Left hindlimb (tissue), 1 donor: ENCODE measurements around the gene ZNF792.
"Not testable (repeated sequence)": the region's sequence is repeated elsewhere in the genome, so short reads cannot be mapped to it uniquely, and the experiment has no call there.

ENCODE experiments used
- DNase-seq: peaks from one replicate; pipeline ENCODE4 v3.0.0-alpha.2; 2018

The ZNF792 gene

DNA sequence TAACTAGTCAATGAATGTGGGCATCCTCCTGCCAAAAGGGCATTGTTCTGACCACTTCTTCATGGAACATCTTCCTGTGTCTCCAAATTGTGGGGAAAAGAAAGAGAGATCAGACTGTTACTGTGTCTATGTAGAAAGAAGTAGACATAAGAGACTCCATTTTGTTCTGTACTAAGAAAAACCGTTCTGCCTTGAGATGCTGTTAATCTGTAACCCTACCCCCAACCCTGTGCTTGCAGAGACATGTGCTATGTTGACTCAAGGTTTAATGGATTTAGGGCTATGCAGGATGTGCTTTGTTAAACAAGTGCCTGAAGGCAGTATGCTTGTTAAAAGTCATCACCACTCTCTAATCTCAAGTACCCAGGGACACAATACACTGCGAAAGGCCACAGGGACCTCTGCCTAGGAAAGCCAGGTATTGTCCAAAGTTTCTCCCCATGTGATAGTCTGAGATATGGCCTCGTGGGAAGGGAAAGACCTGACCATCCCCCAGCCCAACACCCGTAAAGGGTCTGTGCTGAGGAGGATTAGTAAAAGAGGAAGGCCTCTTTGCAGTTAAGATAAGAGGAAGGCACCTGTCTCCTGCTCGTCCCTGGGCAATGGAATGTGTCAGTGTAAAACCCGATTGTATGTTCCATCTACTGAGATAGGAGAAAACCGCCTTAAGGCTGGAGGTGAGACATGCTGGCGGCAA is 43.8 kb downstream of the ZNF792 start:
- DNase-seq: not testable (repeated sequence)

GRCh38 chr19:34918190-34918589 is 45.8 kb downstream of the ZNF792 start:
- no peak for DNase-seq

- DNase-seq: not testable (repeated sequence)
These were observed 46.9 kb downstream of the ZNF792 start for GRCh38 chr19:34917144-34917543.

- no peak for DNase-seq
These were observed 53.3 kb downstream of the ZNF792 start for GRCh38 chr19:34910770-34911169.
